WTC11 (cell line): ENCODE measurements around the gene MCM3AP. TPM values are rescaled to one million over a fixed set of nuclear protein-coding genes. Genes with fewer than 3 reads are reported as not detected.

Source experiments
- ATAC-seq: fragments of 200-7000 bp; cut with Tn5 transposase; 2 replicates; pipeline ENCODE4 v1.10.0; 2021; ENCODE audit warnings: mild to moderate bottlenecking, moderate library complexity
- CTCF ChIA-PET: fragments of 300-600 bp; sonication (Branson Sonifier 250); formaldehyde crosslinking; loops from one replicate; lab custom pipeline; 2021; ENCODE audit warnings: antibody characterized with exemption; lab: Charles Lee
- POLR2A ChIA-PET: fragments of 350-600 bp; sonication (Branson Sonifier 250); formaldehyde crosslinking; loops from one replicate; lab custom pipeline; 2021; ENCODE audit warnings: antibody characterized with exemption; lab: Charles Lee
- DNase-seq: peaks from one replicate; pipeline ENCODE4 v3.0.0; 2021; ENCODE audit warnings: low spot score
- H3K27ac Mint-ChIP-seq: 2 replicates; pipeline ENCODE4 v1.8.0; 2021; ENCODE audit warnings: mixed read lengths
- H3K27me3 Mint-ChIP-seq: 2 replicates; pipeline ENCODE4 v1.8.0; 2021; ENCODE audit warnings: low read depth, mild to moderate bottlenecking, moderate library complexity, mixed read lengths
- H3K36me3 Mint-ChIP-seq: 2 replicates; pipeline ENCODE4 v1.8.0; 2021; ENCODE audit warnings: mixed read lengths
- H3K4me1 Mint-ChIP-seq: 2 replicates; pipeline ENCODE4 v1.8.0; 2022; ENCODE audit warnings: mixed read lengths
- H3K4me3 Mint-ChIP-seq: 2 replicates; pipeline ENCODE4 v1.8.0; 2021; ENCODE audit warnings: mild to moderate bottlenecking, moderate library complexity, mixed read lengths
- H3K9me3 Mint-ChIP-seq: 2 replicates; pipeline ENCODE4 v1.8.0; 2021; ENCODE audit warnings: mixed read lengths
- CREM ChIP-seq: sonication (generic); formaldehyde crosslinking; IDR thresholded peaks from 2 replicates; pipeline ENCODE4 v1.8.1; 2022; ENCODE audit warnings: mild to moderate bottlenecking, missing genetic modification reagents, moderate library complexity
- ELF4 ChIP-seq: sonication (generic); formaldehyde crosslinking; IDR thresholded peaks from 2 replicates; pipeline ENCODE4 v1.8.1; 2022; ENCODE audit warnings: low read depth, mild to moderate bottlenecking, moderate library complexity, missing genetic modification reagents
- EMX1 ChIP-seq: fragments of 250-450 bp; sonication (Bioruptor Pico); IDR thresholded peaks from 2 replicates; pipeline ENCODE4 v1.8.0; 2021; ENCODE audit warnings: mild to moderate bottlenecking
- FOXJ3 ChIP-seq: sonication (generic); formaldehyde crosslinking; IDR thresholded peaks from 2 replicates; pipeline ENCODE4 v1.9.0; 2021; ENCODE audit warnings: missing genetic modification reagents, mild to moderate bottlenecking, borderline replicate concordance
- FOXK1 ChIP-seq: sonication (generic); formaldehyde crosslinking; IDR thresholded peaks from 2 replicates; pipeline ENCODE4 v1.8.0; 2022; ENCODE audit warnings: mild to moderate bottlenecking, moderate library complexity, missing genetic modification reagents
- GABPB1 ChIP-seq: sonication (generic); formaldehyde crosslinking; IDR thresholded peaks from 2 replicates; pipeline ENCODE4 v1.8.1; 2023; ENCODE audit warnings: mild to moderate bottlenecking, missing genetic modification reagents
- NFYB ChIP-seq: sonication (generic); formaldehyde crosslinking; conservative IDR thresholded peaks from 2 replicates; pipeline ENCODE4 v1.8.0; 2022; ENCODE audit warnings: low read depth, missing genetic modification reagents
- NR1H2 ChIP-seq: sonication (generic); formaldehyde crosslinking; IDR thresholded peaks from 2 replicates; pipeline ENCODE4 v1.9.0; 2021; ENCODE audit warnings: mild to moderate bottlenecking, moderate library complexity, missing genetic modification reagents
- NR3C1 ChIP-seq: sonication (generic); formaldehyde crosslinking; conservative IDR thresholded peaks from 2 replicates; pipeline ENCODE4 v1.8.1; 2023; ENCODE audit warnings: low read depth, mild to moderate bottlenecking, missing genetic modification reagents
- RORB ChIP-seq: fragments of 250-450 bp; sonication (Bioruptor Pico); IDR thresholded peaks from 2 replicates; pipeline ENCODE4 v1.9.0; 2021; ENCODE audit warnings: mild to moderate bottlenecking
- SMAD3 ChIP-seq: sonication (generic); formaldehyde crosslinking; IDR thresholded peaks from 2 replicates; pipeline ENCODE4 v1.8.0; 2022; ENCODE audit warnings: missing genetic modification reagents, mild to moderate bottlenecking, borderline replicate concordance
- SMAD4 ChIP-seq: sonication (generic); formaldehyde crosslinking; IDR thresholded peaks from 2 replicates; pipeline ENCODE4 v1.8.0; 2022; ENCODE audit warnings: mild to moderate bottlenecking, missing genetic modification reagents
- TCF7 ChIP-seq: sonication (generic); formaldehyde crosslinking; IDR thresholded peaks from 2 replicates; pipeline ENCODE4 v1.8.0; 2022; ENCODE audit warnings: mild to moderate bottlenecking, low read depth, missing genetic modification reagents, moderate library complexity
- TEAD4 ChIP-seq: sonication (generic); formaldehyde crosslinking; IDR thresholded peaks from 2 replicates; pipeline ENCODE4 v1.8.0; 2022; ENCODE audit warnings: mild to moderate bottlenecking, missing genetic modification reagents
- ZNF423 ChIP-seq: fragments of 250-450 bp; sonication (Bioruptor Pico); IDR thresholded peaks from 2 replicates; pipeline ENCODE4 v2.1.2; 2022; ENCODE audit warnings: mild to moderate bottlenecking, moderate library complexity
- total RNA-seq: library from RNA; stranded (reverse); gene quantifications from 3 replicates; pipeline ENCODE4 v1.2.3, GENCODE V29; 2021
- TF ChIP-seq, protein P1 (sequence below): sonication (generic); formaldehyde crosslinking; IDR thresholded peaks from 2 replicates; pipeline ENCODE4 v1.8.1; 2023; ENCODE audit warnings: mild to moderate bottlenecking, moderate library complexity, missing genetic modification reagents
- TF ChIP-seq, protein P2 (sequence below): sonication (generic); formaldehyde crosslinking; IDR thresholded peaks from 2 replicates; pipeline ENCODE4 v1.8.1; 2023; ENCODE audit warnings: mild to moderate bottlenecking, missing genetic modification reagents
- TF ChIP-seq, protein P3 (sequence below): fragments of 250-450 bp; sonication (Bioruptor Pico); IDR thresholded peaks from 2 replicates; pipeline ENCODE4 v1.9.0; 2021; ENCODE audit warnings: mild to moderate bottlenecking, borderline replicate concordance
- TF ChIP-seq, protein P4 (sequence below): sonication (generic); formaldehyde crosslinking; IDR thresholded peaks from 2 replicates; pipeline ENCODE4 v1.8.0; 2023; ENCODE audit warnings: missing genetic modification reagents, mild to moderate bottlenecking, borderline replicate concordance

The MCM3AP gene
- total RNA-seq, 1 experiment from 2014 or later = 167 TPM

DNA sequence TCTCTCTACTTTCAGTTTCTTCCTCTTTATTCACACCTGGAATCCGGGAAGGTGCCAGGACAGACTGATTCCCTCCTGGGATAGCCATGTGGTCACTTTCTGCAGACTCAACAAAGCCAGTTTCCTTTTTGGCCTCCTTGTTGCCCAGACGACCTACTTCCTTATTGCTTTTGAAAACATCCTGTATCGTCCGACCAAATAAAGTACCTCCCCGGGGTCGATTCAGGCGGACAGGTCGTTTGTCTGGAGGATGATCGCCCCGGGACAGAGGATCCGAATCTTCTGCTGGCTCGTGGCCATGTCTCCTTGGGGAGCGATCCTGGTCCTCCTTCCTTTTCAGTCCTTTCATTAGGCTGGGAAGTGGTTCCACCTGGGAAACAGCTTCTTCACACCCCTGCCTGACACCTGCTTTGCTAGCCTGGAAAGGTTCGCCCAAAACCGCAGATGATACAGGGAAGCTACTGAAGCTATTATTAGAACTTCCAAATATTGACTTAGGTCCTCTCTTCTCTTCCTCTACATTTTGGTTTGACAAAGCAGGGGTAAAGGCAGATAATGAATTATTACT, 1.2 kb downstream of the MCM3AP start:
- POLR2A ChIA-PET = interaction anchor here (0.6 to 1.4 kb wide), 2 partner anchors 39 to 224 kb away, joined by 3 to 9 read pairs; no protein-coding TSS in a partner anchor
- Mint-ChIP-seq H3K36me3 (peaks cover 35% of the 10 kb centered on the region), H3K4me1 (peaks cover 45% of the 10 kb centered on the region), H3K9me3 (no peaks in the 10 kb centered on the region), H3K27ac (peak overlapping the region; percentile 88; the same call in 1 of the 2 replicates), H3K4me3 (peak overlapping the region; percentile 88), H3K27me3 (no peaks in the 10 kb centered on the region)
- no peak for ATAC-seq
- TF ChIP-seq TEAD4 (CRISPR knock-in tag) (no peak), CREM (CRISPR knock-in tag) (no peak), SMAD4 (CRISPR knock-in tag) (no peak), NFYB (CRISPR knock-in tag) (no peak), FOXK1 (CRISPR knock-in tag) (no peak), ZNF423 (CRISPR knock-in tag) (no peak), ELF4 (CRISPR knock-in tag) (no peak), NR1H2 (no peak), RORB (CRISPR knock-in tag) (no peak), FOXJ3 (CRISPR knock-in tag) (no peak), SMAD3 (CRISPR knock-in tag) (no peak), EMX1 (no peak), NR3C1 (CRISPR knock-in tag) (no peak), TCF7 (CRISPR knock-in tag) (no peak), GABPB1 (no peak)
- TF ChIP-seq, protein P1, sequence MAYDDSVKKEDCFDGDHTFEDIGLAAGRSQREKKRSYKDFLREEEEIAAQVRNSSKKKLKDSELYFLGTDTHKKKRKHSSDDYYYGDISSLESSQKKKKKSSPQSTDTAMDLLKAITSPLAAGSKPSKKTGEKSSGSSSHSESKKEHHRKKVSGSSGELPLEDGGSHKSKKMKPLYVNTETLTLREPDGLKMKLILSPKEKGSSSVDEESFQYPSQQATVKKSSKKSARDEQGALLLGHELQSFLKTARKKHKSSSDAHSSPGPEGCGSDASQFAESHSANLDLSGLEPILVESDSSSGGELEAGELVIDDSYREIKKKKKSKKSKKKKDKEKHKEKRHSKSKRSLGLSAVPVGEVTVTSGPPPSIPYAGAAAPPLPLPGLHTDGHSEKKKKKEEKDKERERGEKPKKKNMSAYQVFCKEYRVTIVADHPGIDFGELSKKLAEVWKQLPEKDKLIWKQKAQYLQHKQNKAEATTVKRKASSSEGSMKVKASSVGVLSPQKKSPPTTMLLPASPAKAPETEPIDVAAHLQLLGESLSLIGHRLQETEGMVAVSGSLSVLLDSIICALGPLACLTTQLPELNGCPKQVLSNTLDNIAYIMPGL (CRISPR knock-in tag) = no peak
- TF ChIP-seq, protein P2, sequence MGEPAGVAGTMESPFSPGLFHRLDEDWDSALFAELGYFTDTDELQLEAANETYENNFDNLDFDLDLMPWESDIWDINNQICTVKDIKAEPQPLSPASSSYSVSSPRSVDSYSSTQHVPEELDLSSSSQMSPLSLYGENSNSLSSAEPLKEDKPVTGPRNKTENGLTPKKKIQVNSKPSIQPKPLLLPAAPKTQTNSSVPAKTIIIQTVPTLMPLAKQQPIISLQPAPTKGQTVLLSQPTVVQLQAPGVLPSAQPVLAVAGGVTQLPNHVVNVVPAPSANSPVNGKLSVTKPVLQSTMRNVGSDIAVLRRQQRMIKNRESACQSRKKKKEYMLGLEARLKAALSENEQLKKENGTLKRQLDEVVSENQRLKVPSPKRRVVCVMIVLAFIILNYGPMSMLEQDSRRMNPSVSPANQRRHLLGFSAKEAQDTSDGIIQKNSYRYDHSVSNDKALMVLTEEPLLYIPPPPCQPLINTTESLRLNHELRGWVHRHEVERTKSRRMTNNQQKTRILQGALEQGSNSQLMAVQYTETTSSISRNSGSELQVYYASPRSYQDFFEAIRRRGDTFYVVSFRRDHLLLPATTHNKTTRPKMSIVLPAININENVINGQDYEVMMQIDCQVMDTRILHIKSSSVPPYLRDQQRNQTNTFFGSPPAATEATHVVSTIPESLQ (CRISPR knock-in tag) = no peak
- TF ChIP-seq, protein P3, sequence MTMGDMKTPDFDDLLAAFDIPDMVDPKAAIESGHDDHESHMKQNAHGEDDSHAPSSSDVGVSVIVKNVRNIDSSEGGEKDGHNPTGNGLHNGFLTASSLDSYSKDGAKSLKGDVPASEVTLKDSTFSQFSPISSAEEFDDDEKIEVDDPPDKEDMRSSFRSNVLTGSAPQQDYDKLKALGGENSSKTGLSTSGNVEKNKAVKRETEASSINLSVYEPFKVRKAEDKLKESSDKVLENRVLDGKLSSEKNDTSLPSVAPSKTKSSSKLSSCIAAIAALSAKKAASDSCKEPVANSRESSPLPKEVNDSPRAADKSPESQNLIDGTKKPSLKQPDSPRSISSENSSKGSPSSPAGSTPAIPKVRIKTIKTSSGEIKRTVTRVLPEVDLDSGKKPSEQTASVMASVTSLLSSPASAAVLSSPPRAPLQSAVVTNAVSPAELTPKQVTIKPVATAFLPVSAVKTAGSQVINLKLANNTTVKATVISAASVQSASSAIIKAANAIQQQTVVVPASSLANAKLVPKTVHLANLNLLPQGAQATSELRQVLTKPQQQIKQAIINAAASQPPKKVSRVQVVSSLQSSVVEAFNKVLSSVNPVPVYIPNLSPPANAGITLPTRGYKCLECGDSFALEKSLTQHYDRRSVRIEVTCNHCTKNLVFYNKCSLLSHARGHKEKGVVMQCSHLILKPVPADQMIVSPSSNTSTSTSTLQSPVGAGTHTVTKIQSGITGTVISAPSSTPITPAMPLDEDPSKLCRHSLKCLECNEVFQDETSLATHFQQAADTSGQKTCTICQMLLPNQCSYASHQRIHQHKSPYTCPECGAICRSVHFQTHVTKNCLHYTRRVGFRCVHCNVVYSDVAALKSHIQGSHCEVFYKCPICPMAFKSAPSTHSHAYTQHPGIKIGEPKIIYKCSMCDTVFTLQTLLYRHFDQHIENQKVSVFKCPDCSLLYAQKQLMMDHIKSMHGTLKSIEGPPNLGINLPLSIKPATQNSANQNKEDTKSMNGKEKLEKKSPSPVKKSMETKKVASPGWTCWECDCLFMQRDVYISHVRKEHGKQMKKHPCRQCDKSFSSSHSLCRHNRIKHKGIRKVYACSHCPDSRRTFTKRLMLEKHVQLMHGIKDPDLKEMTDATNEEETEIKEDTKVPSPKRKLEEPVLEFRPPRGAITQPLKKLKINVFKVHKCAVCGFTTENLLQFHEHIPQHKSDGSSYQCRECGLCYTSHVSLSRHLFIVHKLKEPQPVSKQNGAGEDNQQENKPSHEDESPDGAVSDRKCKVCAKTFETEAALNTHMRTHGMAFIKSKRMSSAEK (CRISPR knock-in tag) = no peak
- TF ChIP-seq, protein P4, sequence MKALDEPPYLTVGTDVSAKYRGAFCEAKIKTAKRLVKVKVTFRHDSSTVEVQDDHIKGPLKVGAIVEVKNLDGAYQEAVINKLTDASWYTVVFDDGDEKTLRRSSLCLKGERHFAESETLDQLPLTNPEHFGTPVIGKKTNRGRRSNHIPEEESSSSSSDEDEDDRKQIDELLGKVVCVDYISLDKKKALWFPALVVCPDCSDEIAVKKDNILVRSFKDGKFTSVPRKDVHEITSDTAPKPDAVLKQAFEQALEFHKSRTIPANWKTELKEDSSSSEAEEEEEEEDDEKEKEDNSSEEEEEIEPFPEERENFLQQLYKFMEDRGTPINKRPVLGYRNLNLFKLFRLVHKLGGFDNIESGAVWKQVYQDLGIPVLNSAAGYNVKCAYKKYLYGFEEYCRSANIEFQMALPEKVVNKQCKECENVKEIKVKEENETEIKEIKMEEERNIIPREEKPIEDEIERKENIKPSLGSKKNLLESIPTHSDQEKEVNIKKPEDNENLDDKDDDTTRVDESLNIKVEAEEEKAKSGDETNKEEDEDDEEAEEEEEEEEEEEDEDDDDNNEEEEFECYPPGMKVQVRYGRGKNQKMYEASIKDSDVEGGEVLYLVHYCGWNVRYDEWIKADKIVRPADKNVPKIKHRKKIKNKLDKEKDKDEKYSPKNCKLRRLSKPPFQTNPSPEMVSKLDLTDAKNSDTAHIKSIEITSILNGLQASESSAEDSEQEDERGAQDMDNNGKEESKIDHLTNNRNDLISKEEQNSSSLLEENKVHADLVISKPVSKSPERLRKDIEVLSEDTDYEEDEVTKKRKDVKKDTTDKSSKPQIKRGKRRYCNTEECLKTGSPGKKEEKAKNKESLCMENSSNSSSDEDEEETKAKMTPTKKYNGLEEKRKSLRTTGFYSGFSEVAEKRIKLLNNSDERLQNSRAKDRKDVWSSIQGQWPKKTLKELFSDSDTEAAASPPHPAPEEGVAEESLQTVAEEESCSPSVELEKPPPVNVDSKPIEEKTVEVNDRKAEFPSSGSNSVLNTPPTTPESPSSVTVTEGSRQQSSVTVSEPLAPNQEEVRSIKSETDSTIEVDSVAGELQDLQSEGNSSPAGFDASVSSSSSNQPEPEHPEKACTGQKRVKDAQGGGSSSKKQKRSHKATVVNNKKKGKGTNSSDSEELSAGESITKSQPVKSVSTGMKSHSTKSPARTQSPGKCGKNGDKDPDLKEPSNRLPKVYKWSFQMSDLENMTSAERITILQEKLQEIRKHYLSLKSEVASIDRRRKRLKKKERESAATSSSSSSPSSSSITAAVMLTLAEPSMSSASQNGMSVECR (CRISPR knock-in tag) = no peak
- CTCF ChIA-PET = no interaction called here
- DNase-seq = no peak
